HCEC 1CT (cell line): ENCODE results near the gene CHMP2A.
A peak's percentile ranks its signal among the peaks of the same experiment; 100 is the strongest.
"Not testable (repeated sequence)": the region's sequence is repeated elsewhere in the genome, so short reads cannot be mapped to it uniquely, and the experiment has no call there.

Experiments
- DNase-seq: peaks from one replicate; pipeline ENCODE4 v3.0.0-alpha.2; 2017

Gene CHMP2A

GRCh38 chr19:58553799-58554493, 959 bp downstream of the CHMP2A start:
- DNase-seq: no peak

DNA sequence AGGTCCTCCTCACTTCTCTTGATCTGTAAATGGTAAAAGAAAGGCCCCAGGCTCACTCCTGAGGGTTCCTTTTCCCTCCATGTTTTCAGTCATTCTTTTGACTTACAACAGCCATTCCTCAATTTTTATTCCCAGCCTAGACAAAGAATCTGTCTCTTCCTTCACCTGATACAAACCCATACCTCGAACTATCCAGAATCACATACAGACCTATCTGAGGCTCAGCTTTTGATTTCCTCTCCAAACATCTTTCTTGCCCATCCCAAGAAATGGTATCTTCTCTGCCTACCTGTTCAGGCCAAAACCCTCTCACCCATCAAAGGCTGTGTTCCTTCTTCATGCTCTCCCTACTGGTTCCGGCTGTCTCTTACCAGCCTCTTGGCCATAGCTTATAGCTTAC, 2.2 kb downstream of the CHMP2A start:
- DNase-seq: no peak

GRCh38 chr19:58551577-58552471, 3.1 kb downstream of the CHMP2A start:
- DNase-seq: no peak

DNA sequence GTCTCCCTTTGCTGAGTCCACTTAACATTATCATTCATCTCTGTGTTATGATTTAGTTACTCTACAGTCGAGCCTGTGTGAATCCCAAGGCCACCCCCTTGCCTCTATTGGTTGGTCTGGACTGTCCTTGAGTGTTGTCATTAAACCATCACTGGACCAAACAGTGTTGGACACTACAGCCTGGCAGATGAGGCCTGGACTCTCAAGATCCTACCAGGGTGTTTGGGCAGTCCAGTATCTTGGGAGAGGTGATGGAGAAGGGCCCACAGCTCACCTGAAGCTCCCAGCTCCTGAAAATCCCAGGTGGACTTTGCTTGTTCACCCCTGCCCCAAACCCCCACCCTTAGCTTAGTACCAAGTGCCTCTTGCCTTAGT, 3.8 kb downstream of the CHMP2A start:
- DNase-seq: no peak

DNA sequence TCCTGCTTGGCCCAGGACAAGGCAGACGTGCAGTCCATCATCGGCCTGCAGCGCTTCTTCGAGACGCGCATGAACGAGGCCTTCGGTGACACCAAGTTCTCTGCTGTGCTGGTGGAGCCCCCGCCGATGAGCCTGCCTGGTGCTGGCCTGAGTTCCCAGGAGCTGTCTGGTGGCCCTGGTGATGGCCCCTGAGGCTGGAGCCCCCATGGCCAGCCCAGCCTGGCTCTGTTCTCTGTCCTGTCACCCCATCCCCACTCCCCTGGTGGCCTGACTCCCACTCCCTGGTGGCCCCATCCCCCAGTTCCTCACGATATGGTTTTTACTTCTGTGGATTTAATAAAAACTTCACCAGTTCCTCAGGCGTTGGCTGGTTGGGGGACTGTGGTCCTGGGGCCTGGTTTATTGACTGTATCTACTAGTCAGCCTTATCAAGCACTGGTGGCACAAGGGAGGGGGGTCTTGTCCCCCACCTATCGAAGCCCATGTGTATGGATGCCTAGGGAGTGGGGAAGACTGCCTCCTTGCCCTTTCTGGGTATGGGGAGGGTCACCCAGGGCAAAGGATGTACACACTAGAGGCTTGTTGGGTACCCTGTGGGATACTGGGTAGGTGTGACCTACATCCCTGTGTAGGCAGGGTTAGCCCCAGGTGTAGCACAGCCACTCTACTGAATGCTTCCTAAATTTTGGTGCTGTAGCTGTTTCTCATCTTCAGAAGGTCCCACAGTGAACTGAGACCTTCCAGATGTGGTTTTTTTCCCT, 4.4 kb downstream of the CHMP2A start:
- no peak for DNase-seq

GRCh38 chr19:58549664-58550361, 5.1 kb downstream of the CHMP2A start:
- DNase-seq: no peak

- DNase-seq: no peak
Measured at GRCh38 chr19:58548859-58549663, 5.8 kb downstream of the CHMP2A start.

GRCh38 chr19:58547323-58548312, 7.3 kb downstream of the CHMP2A start:
- no peak for DNase-seq

- DNase-seq: no peak
Measured at GRCh38 chr19:58546019-58546530, 8.8 kb downstream of the CHMP2A start.

DNA sequence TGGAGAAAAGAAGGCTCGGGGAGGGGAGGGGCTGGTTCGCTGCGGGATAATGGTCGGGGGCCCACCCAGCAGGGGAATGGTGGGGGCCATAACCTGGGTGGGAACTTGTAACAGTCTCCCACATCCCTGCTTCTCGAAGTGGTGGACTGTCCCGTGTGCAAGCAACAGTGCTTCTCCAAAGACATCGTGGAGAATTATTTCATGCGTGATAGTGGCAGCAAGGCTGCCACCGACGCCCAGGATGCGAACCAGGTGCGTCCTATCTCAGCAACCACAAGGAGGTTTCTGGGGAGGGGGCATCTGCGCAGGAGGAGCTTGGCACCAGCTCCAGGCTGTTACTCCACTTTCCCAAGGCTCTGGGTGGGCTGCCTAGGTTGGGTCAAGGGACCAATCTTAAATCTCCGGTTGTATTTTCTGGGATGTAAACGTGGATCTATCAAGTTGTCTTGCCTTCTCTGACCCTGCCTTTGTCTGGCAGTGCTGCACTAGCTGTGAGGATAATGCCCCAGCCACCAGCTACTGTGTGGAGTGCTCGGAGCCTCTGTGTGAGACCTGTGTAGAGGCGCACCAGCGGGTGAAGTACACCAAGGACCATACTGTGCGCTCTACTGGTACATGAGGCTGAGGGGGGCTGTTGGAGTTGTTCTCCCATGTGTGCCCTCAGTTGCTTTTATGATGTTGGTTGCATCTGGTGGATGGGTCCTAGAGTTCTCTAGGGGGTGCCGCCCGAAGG, 9.5 kb downstream of the CHMP2A start:
- DNase-seq: no peak

DNA sequence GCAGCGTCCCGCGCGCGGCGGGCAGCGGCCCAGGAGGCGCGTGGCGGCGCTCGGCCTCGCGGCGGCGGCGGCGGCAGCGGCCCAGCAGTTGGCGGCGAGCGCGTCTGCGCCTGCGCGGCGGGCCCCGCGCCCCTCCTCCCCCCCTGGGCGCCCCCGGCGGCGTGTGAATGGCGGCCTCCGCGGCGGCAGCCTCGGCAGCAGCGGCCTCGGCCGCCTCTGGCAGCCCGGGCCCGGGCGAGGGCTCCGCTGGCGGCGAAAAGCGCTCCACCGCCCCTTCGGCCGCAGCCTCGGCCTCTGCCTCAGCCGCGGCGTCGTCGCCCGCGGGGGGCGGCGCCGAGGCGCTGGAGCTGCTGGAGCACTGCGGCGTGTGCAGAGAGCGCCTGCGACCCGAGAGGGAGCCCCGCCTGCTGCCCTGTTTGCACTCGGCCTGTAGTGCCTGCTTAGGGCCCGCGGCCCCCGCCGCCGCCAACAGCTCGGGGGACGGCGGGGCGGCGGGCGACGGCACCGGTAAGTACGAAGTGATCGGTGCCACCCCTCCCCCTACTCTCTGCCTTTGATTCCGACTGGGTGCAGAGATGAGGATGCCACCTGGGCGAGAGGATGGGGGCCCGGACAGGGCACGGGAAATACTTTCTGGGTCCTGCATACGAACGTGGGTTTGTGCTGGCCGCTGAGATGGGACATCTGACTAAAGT, 10.2 kb downstream of the CHMP2A start:
- DNase-seq: peak; percentile 39

DNA sequence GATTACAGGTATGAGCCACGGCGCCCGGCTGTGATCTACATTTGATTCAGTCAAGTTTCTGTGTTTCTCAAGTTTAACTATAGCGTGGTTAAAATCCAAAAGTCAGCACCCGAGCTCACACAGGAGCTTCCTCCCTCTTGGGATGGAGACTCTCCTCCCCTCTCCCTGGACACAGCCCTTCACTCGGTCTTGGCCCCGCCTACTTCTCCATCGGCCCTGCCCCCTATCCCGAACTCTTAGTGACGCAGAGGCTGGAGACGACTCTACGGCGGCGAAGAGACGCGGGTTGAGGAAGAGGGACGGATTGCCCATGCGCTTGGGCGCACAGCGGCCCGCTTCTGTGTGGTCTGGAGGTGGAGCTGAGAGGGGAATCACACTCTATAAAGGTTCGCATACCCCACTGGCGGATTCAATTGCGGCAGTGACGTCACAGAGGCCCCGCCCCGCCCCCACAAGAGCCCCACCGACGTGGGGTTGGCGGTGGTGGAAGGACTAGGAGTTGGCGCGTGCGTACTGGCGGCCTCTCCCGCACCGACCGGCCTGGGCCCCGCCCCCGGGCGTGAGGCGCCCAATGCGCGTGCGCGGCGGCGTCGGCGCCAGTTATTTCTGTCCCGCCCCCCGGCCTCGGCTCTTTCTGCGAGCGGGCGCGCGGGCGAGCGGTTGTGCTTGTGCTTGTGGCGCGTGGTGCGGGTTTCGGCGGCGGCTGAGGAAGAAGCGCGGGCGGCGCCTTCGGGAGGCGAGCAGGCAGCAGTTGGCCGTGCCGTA, 10.9 kb downstream of the CHMP2A start, which contains the start of gene TRIM28:
TSS of gene TRIM28 (plus strand) at position 239 of the 765 bp plus-strand sequence. CDS start 694 bp downstream, outside the sequence.
- DNase-seq: peak; percentile 98

DNA sequence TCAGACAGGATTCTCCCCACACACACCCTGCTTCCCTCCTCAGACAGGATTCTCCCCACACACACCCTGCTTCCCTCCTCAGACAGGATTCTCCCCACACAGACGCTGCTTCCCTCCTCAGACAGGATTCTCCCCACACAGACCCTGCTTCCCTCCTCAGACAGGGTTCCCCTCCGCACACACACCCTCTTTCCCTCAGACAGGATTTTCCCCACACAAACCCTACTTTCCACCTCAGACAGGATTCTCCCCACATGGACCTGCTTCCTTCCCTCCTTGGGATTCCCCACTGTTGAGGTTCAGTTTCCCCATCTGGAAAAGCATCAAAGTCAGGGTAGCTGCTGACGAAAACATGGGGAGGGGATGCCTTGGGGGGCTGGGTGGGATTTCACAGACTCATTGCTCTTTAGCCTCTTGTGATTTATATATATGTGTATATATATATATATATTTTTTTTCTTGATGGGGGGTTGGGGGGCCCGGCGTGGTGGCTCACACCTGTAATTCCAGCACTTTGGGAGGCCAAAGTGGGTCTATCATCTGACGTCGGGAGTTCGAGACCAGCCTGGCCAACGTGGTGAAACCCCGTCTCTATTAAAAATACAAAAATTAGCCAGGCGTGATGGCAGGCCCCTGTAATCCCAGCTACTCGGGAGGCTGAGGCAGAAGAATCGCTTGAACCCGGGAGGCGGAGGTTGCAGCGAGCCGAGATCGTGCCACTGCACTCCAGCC, 12.1 kb downstream of the CHMP2A start:
- DNase-seq: not testable (repeated sequence)

DNA sequence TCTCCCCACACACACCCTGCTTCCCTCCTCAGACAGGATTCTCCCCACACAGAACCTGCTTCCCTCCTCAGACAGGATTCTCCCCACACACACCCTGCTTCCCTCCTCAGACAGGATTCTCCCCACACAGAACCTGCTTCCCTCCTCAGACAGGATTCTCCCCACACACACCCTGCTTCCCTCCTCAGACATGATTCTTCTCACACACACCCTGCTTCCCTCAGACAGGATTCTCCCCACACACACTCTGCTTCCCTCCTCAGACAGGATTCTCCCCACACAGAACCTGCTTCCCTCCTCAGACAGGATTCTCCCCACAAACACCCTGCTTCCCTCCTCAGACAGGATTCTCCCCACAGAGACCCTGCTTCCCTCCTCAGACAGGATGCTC, 15.7 kb downstream of the CHMP2A start:
- not testable (repeated sequence) for DNase-seq

GRCh38 chr19:58538257-58539168, 16.4 kb downstream of the CHMP2A start:
- DNase-seq: no peak
